ENCODE data around the gene TMEM198. TPM values are rescaled to one million over a fixed set of nuclear protein-coding genes. Genes with fewer than 3 reads are reported as not detected.
A peak's percentile ranks its signal among the peaks of the same experiment; 100 is the strongest.

Gene TMEM198
- total RNA-seq, 1 donor from 2014 or later = 15.7 TPM

DNA sequence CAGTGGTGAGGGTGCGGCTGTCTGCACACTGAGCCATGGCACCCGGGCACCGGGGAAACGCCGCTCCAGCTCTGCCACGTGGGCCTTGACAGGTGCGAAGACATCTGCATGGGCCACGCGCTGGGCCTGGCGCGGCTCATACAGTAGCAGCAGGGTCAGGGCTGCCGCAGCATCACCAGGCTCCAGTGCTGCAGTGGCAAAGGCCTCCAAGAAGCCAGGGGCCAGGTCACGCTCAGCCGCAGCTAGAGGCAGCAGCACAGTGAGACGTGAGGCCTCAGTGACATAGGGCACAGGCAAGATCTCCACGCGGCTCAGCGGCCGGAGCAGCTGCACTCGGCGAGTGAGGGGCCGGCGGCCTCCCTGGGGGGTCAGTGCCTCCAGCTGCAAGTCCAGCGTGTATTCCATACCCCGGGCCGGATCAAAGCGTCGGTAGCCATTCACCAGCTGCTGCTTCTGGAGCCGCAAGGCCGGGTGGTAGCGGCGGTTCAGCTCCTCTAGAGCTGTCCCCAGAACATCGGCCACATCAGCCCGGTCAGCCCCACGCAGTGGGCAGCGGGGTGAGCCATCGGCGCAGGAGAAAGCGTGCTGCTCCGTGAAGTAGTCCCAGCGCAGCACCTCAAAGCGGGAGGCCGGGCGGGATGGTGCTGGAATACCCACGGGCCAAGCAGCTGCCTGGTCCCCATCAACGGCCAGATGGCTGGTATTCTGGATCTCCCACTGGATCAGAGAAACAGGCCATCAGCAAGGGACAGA is 3.7 kb upstream of the TMEM198 start:
- Mint-ChIP-seq H3K4me1 (peaks cover 48% of the 10 kb centered on the region), H3K27ac (ENCODE audit: unreplicated experiment) (no peak overlapping the region), H3K4me3 (peak overlapping the region; percentile 66), H3K9me3 (no peaks in the 10 kb centered on the region), H3K36me3 (ENCODE audit: low read depth) (no peaks in the 10 kb centered on the region), H3K27me3 (ENCODE audit: low read depth) (peaks cover 2% of the 10 kb centered on the region)
- no peak for TF ChIP-seq CTCF (conservative IDR thresholded peaks at IDR 0.05)
- no peak for DNase-seq (ENCODE audit: low read depth, low spot score)

- H3K4me3 Mint-ChIP-seq = peak overlapping the region; percentile 71
- DNase-seq (ENCODE audit: low read depth, low spot score) = no peak
- no peaks in the 10 kb centered on the region for H3K36me3 Mint-ChIP-seq (ENCODE audit: low read depth)
- TF ChIP-seq CTCF (conservative IDR thresholded peaks at IDR 0.05) = no peak
- H3K27me3 Mint-ChIP-seq (ENCODE audit: low read depth) = no peaks in the 10 kb centered on the region
- H3K4me1 Mint-ChIP-seq = peaks cover 45% of the 10 kb centered on the region
- no peak overlapping the region for H3K27ac Mint-ChIP-seq (ENCODE audit: unreplicated experiment)
- H3K9me3 Mint-ChIP-seq = no peaks in the 10 kb centered on the region
These were observed 2.9 kb upstream of the TMEM198 start for GRCh38 chr2:219540784-219541504.

GRCh38 chr2:219541611-219542180 is 2.1 kb upstream of the TMEM198 start:
- H3K9me3 Mint-ChIP-seq = no peaks in the 10 kb centered on the region
- H3K27ac Mint-ChIP-seq (ENCODE audit: unreplicated experiment) = no peak overlapping the region

DNA sequence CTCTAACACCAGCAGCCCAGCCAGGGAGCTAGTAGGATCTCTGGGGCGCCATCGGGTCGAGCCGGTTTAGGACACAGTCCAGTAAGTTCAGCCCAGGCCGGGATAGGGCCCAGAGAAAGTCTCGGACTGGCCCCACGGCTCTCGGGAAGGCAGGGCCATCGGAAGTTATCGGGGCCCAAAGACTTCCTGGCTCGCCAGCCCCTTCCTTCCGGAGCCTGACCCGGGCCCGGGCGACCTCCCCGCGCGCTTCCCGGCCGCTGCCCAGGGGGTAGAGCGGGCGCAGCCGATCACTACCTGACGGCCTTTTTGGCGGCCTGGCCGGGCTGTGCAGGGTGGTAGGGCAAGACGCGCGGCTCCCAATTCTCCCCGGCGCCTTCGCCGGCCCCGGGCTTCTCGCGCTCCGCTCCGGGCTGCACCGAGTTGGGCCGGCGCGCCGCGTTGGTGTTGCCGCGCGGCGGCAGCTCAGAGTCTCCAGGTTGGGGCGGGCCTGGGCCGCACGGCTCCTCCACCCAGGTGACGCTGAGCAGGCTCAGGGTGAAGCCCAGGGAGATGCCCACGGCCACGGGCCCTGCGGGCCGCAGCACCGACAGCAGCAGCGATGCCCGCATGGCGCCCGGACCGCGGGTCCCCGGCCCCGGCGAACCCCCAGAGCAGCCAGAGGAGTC is 765 bp upstream of the TMEM198 start:
- DNase-seq (ENCODE audit: low read depth, low spot score) = peak; percentile 42
- no peak overlapping the region for H3K27ac Mint-ChIP-seq (ENCODE audit: unreplicated experiment)
- no peaks in the 10 kb centered on the region for H3K27me3 Mint-ChIP-seq (ENCODE audit: low read depth)
- peaks cover 45% of the 10 kb centered on the region for H3K4me1 Mint-ChIP-seq
- peak overlapping the region; percentile 91 for H3K4me3 Mint-ChIP-seq
- TF ChIP-seq CTCF (conservative IDR thresholded peaks at IDR 0.05) = peak; percentile 21
- no peaks in the 10 kb centered on the region for H3K9me3 Mint-ChIP-seq
- peaks cover 3% of the 10 kb centered on the region for H3K36me3 Mint-ChIP-seq (ENCODE audit: low read depth)

More at GRCh38 chr2:219541611-219542180, 2.1 kb upstream of the TMEM198 start:
- peak; percentile 100 for TF ChIP-seq CTCF (conservative IDR thresholded peaks at IDR 0.05)
- Mint-ChIP-seq H3K36me3 (ENCODE audit: low read depth) (no peaks in the 10 kb centered on the region), H3K4me1 (peaks cover 49% of the 10 kb centered on the region), H3K4me3 (peak overlapping the region; percentile 71), H3K27me3 (ENCODE audit: low read depth) (no peaks in the 10 kb centered on the region)
- DNase-seq (ENCODE audit: low read depth, low spot score) = peak; percentile 90

DNA sequence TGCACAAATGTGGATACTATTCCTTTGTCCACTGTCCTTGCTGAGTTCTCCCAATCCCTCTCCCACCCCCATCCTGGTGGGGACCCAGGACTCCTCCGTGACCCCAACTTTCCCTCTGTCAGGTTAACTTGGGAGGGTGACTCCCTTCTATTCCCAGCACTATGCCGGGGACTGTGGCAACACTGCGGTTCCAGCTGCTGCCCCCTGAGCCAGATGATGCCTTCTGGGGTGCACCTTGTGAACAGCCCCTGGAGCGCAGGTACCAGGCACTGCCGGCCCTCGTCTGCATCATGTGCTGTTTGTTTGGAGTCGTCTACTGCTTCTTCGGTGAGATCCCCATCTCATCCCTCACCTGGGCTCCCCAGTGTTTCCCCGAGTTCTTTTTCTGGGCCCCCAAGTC is 739 bp downstream of the TMEM198 start:
- Mint-ChIP-seq H3K4me1 (peaks cover 39% of the 10 kb centered on the region), H3K9me3 (no peaks in the 10 kb centered on the region), H3K36me3 (ENCODE audit: low read depth) (peaks cover 3% of the 10 kb centered on the region), H3K27ac (ENCODE audit: unreplicated experiment) (peak overlapping the region; percentile 81), H3K27me3 (ENCODE audit: low read depth) (no peaks in the 10 kb centered on the region), H3K4me3 (peak overlapping the region; percentile 87)
- no peak for TF ChIP-seq CTCF (conservative IDR thresholded peaks at IDR 0.05)
- DNase-seq (ENCODE audit: low read depth, low spot score) = no peak
